WTC11 (cell line): ENCODE measurements around the gene CATSPER1. TPM values are rescaled to one million over a fixed set of nuclear protein-coding genes. Genes with fewer than 3 reads are reported as not detected.

ENCODE experiments used
- ATAC-seq: fragments of 200-7000 bp; cut with Tn5 transposase; 2 replicates; pipeline ENCODE4 v1.10.0; 2021; ENCODE audit warnings: mild to moderate bottlenecking, moderate library complexity
- CTCF ChIA-PET: fragments of 300-600 bp; sonication (Branson Sonifier 250); formaldehyde crosslinking; loops from one replicate; lab custom pipeline; 2021; ENCODE audit warnings: antibody characterized with exemption; lab: Charles Lee
- POLR2A ChIA-PET: fragments of 350-600 bp; sonication (Branson Sonifier 250); formaldehyde crosslinking; loops from one replicate; lab custom pipeline; 2021; ENCODE audit warnings: antibody characterized with exemption; lab: Charles Lee
- DNase-seq: peaks from one replicate; pipeline ENCODE4 v3.0.0; 2021; ENCODE audit warnings: low spot score
- H3K27ac Mint-ChIP-seq: 2 replicates; pipeline ENCODE4 v1.8.0; 2021; ENCODE audit warnings: mixed read lengths
- H3K27me3 Mint-ChIP-seq: 2 replicates; pipeline ENCODE4 v1.8.0; 2021; ENCODE audit warnings: low read depth, mild to moderate bottlenecking, moderate library complexity, mixed read lengths
- H3K36me3 Mint-ChIP-seq: 2 replicates; pipeline ENCODE4 v1.8.0; 2021; ENCODE audit warnings: mixed read lengths
- H3K4me1 Mint-ChIP-seq: 2 replicates; pipeline ENCODE4 v1.8.0; 2022; ENCODE audit warnings: mixed read lengths
- H3K4me3 Mint-ChIP-seq: 2 replicates; pipeline ENCODE4 v1.8.0; 2021; ENCODE audit warnings: mild to moderate bottlenecking, moderate library complexity, mixed read lengths
- H3K9me3 Mint-ChIP-seq: 2 replicates; pipeline ENCODE4 v1.8.0; 2021; ENCODE audit warnings: mixed read lengths
- ATF1 ChIP-seq: sonication (generic); formaldehyde crosslinking; IDR thresholded peaks from 2 replicates; pipeline ENCODE4 v1.8.1; 2023; ENCODE audit warnings: mild to moderate bottlenecking, moderate library complexity, missing genetic modification reagents
- ATF6 ChIP-seq: sonication (generic); formaldehyde crosslinking; IDR thresholded peaks from 2 replicates; pipeline ENCODE4 v1.8.1; 2023; ENCODE audit warnings: mild to moderate bottlenecking, missing genetic modification reagents
- CBFB ChIP-seq: sonication (generic); formaldehyde crosslinking; IDR thresholded peaks from 2 replicates; pipeline ENCODE4 v1.8.1; 2022; ENCODE audit warnings: mild to moderate bottlenecking, low read depth, missing genetic modification reagents
- ERG ChIP-seq: fragments of 250-450 bp; sonication (Bioruptor Pico); IDR thresholded peaks from 2 replicates; pipeline ENCODE4 v1.8.0; 2021; ENCODE audit warnings: mild to moderate bottlenecking
- FOXJ3 ChIP-seq: sonication (generic); formaldehyde crosslinking; IDR thresholded peaks from 2 replicates; pipeline ENCODE4 v1.9.0; 2021; ENCODE audit warnings: missing genetic modification reagents, mild to moderate bottlenecking, borderline replicate concordance
- JUN ChIP-seq: sonication (generic); formaldehyde crosslinking; IDR thresholded peaks from 2 replicates; pipeline ENCODE4 v1.8.0; 2023; ENCODE audit warnings: mild to moderate bottlenecking, missing genetic modification reagents
- NR3C1 ChIP-seq: sonication (generic); formaldehyde crosslinking; conservative IDR thresholded peaks from 2 replicates; pipeline ENCODE4 v1.8.1; 2023; ENCODE audit warnings: low read depth, mild to moderate bottlenecking, missing genetic modification reagents
- PRDM15 ChIP-seq: sonication (generic); formaldehyde crosslinking; IDR thresholded peaks from 2 replicates; pipeline ENCODE4 v1.8.0; 2022; ENCODE audit warnings: missing genetic modification reagents
- PREB ChIP-seq: sonication (generic); formaldehyde crosslinking; IDR thresholded peaks from 2 replicates; pipeline ENCODE4 v1.8.1; 2022; ENCODE audit warnings: mild to moderate bottlenecking, missing genetic modification reagents, moderate library complexity, borderline replicate concordance
- RORB ChIP-seq: fragments of 250-450 bp; sonication (Bioruptor Pico); IDR thresholded peaks from 2 replicates; pipeline ENCODE4 v1.9.0; 2021; ENCODE audit warnings: mild to moderate bottlenecking
- SMAD3 ChIP-seq: sonication (generic); formaldehyde crosslinking; IDR thresholded peaks from 2 replicates; pipeline ENCODE4 v1.8.0; 2022; ENCODE audit warnings: missing genetic modification reagents, mild to moderate bottlenecking, borderline replicate concordance
- STAT6 ChIP-seq: sonication (generic); formaldehyde crosslinking; conservative IDR thresholded peaks from 2 replicates; pipeline ENCODE4 v1.8.1; 2023; ENCODE audit warnings: mild to moderate bottlenecking, low read depth, missing genetic modification reagents, moderate library complexity
- ZMAT4 ChIP-seq: fragments of 250-450 bp; sonication (Bioruptor Pico); IDR thresholded peaks from 2 replicates; pipeline ENCODE4 v1.9.0; 2021; ENCODE audit warnings: mild to moderate bottlenecking
- ZNF423 ChIP-seq: fragments of 250-450 bp; sonication (Bioruptor Pico); IDR thresholded peaks from 2 replicates; pipeline ENCODE4 v2.1.2; 2022; ENCODE audit warnings: mild to moderate bottlenecking, moderate library complexity
- total RNA-seq: library from RNA; stranded (reverse); gene quantifications from 3 replicates; pipeline ENCODE4 v1.2.3, GENCODE V29; 2021
- TF ChIP-seq, protein P1 (sequence below): sonication (generic); formaldehyde crosslinking; IDR thresholded peaks from 2 replicates; pipeline ENCODE4 v1.8.1; 2022; ENCODE audit warnings: missing genetic modification reagents, borderline replicate concordance
- TF ChIP-seq, protein P2 (sequence below): sonication (generic); formaldehyde crosslinking; IDR thresholded peaks from 2 replicates; pipeline ENCODE4 v1.8.1; 2022; ENCODE audit warnings: mild to moderate bottlenecking, moderate library complexity, missing genetic modification reagents

CATSPER1 gene
- total RNA-seq, 1 experiment from 2014 or later = not detected

DNA sequence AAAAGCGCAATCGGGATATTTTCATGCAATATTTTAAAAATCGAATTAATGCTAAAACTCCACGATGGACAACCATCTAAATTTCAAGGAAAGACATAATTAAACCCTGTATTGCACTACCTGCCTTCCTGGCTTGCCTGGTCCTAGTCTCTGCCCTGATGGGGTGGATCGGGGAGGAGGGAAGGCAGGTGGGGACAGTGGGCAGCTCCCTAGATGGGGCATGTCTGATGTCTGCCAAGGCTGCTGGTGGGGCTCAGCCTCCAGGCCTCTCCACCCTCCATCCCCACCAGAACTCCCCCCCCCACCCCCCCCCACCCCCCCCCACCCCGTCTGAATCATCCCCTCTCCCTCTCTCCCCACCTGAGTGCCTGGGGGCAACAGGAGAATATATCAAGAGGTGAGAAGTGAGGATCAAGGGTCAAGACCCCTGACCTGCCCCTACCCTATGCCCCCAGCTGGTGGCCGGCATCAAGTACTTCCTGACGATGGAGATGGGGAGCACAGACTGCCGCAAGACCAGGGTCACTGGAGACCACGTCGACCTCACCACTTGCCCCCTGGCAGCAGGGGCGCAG lies 13.8 kb downstream of the CATSPER1 start:
- Mint-ChIP-seq H3K9me3 (no peaks in the 10 kb centered on the region), H3K36me3 (no peaks in the 10 kb centered on the region), H3K27me3 (peaks cover 22% of the 10 kb centered on the region), H3K4me3 (no peak overlapping the region), H3K27ac (no peak overlapping the region), H3K4me1 (peaks cover 1% of the 10 kb centered on the region; the same call in 1 of the 2 replicates)
- ChIA-PET CTCF (interaction anchor here (0.6 to 3.5 kb wide), 10 partner anchors 10 to 159 kb away, joined by 3 to 42 read pairs (median 8); partner anchors contain the start of genes BANF1, EIF1AD, FIBP and MUS81), POLR2A (interaction anchor here (0.6 to 1.5 kb wide), 2 partner anchors 124 to 125 kb away, joined by 3 to 8 read pairs; partner anchors contain the start of gene FIBP)
- DNase-seq = no peak
- ATAC-seq = no peak
- TF ChIP-seq JUN = no peak
- TF ChIP-seq ATF1 (CRISPR knock-in tag) = no peak
- no peak for TF ChIP-seq ZMAT4 (CRISPR knock-in tag)
- TF ChIP-seq, protein P1, sequence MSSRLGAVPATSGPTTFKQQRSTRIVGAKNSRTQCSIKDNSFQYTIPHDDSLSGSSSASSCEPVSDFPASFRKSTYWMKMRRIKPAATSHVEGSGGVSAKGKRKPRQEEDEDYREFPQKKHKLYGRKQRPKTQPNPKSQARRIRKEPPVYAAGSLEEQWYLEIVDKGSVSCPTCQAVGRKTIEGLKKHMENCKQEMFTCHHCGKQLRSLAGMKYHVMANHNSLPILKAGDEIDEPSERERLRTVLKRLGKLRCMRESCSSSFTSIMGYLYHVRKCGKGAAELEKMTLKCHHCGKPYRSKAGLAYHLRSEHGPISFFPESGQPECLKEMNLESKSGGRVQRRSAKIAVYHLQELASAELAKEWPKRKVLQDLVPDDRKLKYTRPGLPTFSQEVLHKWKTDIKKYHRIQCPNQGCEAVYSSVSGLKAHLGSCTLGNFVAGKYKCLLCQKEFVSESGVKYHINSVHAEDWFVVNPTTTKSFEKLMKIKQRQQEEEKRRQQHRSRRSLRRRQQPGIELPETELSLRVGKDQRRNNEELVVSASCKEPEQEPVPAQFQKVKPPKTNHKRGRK (CRISPR knock-in tag) = no peak
- no peak for TF ChIP-seq STAT6 (CRISPR knock-in tag)
- no peak for TF ChIP-seq PRDM15 (CRISPR knock-in tag)
- no peak for TF ChIP-seq RORB (CRISPR knock-in tag)
- TF ChIP-seq, protein P2, sequence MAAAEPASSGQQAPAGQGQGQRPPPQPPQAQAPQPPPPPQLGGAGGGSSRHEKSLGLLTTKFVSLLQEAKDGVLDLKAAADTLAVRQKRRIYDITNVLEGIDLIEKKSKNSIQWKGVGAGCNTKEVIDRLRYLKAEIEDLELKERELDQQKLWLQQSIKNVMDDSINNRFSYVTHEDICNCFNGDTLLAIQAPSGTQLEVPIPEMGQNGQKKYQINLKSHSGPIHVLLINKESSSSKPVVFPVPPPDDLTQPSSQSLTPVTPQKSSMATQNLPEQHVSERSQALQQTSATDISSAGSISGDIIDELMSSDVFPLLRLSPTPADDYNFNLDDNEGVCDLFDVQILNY (CRISPR knock-in tag) = no peak
- no peak for TF ChIP-seq NR3C1 (CRISPR knock-in tag)
- no peak for TF ChIP-seq CBFB (CRISPR knock-in tag)
- TF ChIP-seq SMAD3 (CRISPR knock-in tag) = no peak
- TF ChIP-seq ERG = no peak
- no peak for TF ChIP-seq FOXJ3
- TF ChIP-seq ATF6 (CRISPR knock-in tag) = no peak
- TF ChIP-seq ZNF423 = no peak
- no peak for TF ChIP-seq PREB (CRISPR knock-in tag)
